Activated CD8-positive, alpha-beta memory T cell treated with anti-CD3 and anti-CD28 coated beads for 48 hours (primary cell): Measurements from ENCODE around the gene ARHGEF33.

Experiments used
- DNase-seq, 3 experiments: peaks; one replicate each; pipeline ENCODE4 v3.0.0-alpha.2; 2020; ENCODE audit warnings: low read depth in 2 of 3, low spot score in 2 of 3

Gene ARHGEF33

GRCh38 chr2:38959466-38959865 lies 69.8 kb downstream of the ARHGEF33 start:
- no peak for DNase-seq

GRCh38 chr2:38959938-38960608 lies 70.4 kb downstream of the ARHGEF33 start:
- DNase-seq = peak; percentile 21 to 36 (median 25)

- no peak for DNase-seq
These were observed 71.1 kb downstream of the ARHGEF33 start for GRCh38 chr2:38960609-38961320.

- no peak for DNase-seq
These were observed 76.3 kb downstream of the ARHGEF33 start for GRCh38 chr2:38966006-38966405.

GRCh38 chr2:38966678-38967077 lies 77.0 kb downstream of the ARHGEF33 start:
- DNase-seq = no peak

GRCh38 chr2:38968021-38968420 lies 78.3 kb downstream of the ARHGEF33 start:
- DNase-seq = no peak

GRCh38 chr2:38971377-38971776 lies 81.7 kb downstream of the ARHGEF33 start:
- no peak for DNase-seq

GRCh38 chr2:38973266-38973665 lies 83.6 kb downstream of the ARHGEF33 start:
- no peak for DNase-seq

- DNase-seq = no peak
These were observed 85.4 kb downstream of the ARHGEF33 start for GRCh38 chr2:38975042-38975441.

- DNase-seq = no peak
These were observed 87.4 kb downstream of the ARHGEF33 start for GRCh38 chr2:38977047-38977446.

GRCh38 chr2:38978296-38978903 lies 88.7 kb downstream of the ARHGEF33 start:
- DNase-seq = no peak

- no peak for DNase-seq
These were observed 89.2 kb downstream of the ARHGEF33 start for GRCh38 chr2:38978908-38979307.

- no peak for DNase-seq
These were observed 91.5 kb downstream of the ARHGEF33 start for GRCh38 chr2:38981003-38981669.

GRCh38 chr2:38981670-38982357 lies 92.1 kb downstream of the ARHGEF33 start:
- no peak for DNase-seq

- DNase-seq = no peak
These were observed 92.8 kb downstream of the ARHGEF33 start for GRCh38 chr2:38982498-38982897.

- DNase-seq = no peak
These were observed 99.0 kb downstream of the ARHGEF33 start for GRCh38 chr2:38988716-38989115.

GRCh38 chr2:38991899-38992298 lies 102.2 kb downstream of the ARHGEF33 start:
- DNase-seq = no peak

- no peak for DNase-seq
These were observed 108.1 kb downstream of the ARHGEF33 start for GRCh38 chr2:38997781-38998180.

GRCh38 chr2:39000552-39000951 lies 110.9 kb downstream of the ARHGEF33 start:
- no peak for DNase-seq

- no peak for DNase-seq
These were observed 118.3 kb downstream of the ARHGEF33 start for GRCh38 chr2:39007875-39008504.

GRCh38 chr2:39008665-39009064 lies 119.0 kb downstream of the ARHGEF33 start:
- DNase-seq = no peak
